Smooth muscle cell (in vitro differentiated cells): ENCODE data around the gene AKAP8. TPM values are rescaled to one million over a fixed set of nuclear protein-coding genes. Genes with fewer than 3 reads are reported as not detected.

Source experiments
- DNase-seq: peaks from one replicate; lab custom pipeline; 2025; ENCODE audit not compliant: unreplicated experiment; lab: John Stamatoyannopoulos, UW
- H2AFZ ChIP-seq: fragments of 200-600 bp; sonication (generic); 2 replicates; pipeline ENCODE4 v1.6.0; 2016; ENCODE audit warnings: antibody characterized with exemption, low read depth, mild to moderate bottlenecking
- H3F3A ChIP-seq: fragments of 200-600 bp; sonication (generic); 2 replicates; pipeline ENCODE4 v1.6.0; 2017; ENCODE audit warnings: antibody characterized with exemption, low read depth
- H3K27ac ChIP-seq: fragments of 200-600 bp; sonication (generic); 2 replicates; pipeline ENCODE4 v1.5.1; 2016; ENCODE audit warnings: low read depth, mild to moderate bottlenecking
- H3K27me3 ChIP-seq: fragments of 200-600 bp; sonication (generic); 2 replicates; pipeline ENCODE4 v1.6.1; 2016; ENCODE audit warnings: low read depth, mild to moderate bottlenecking
- H3K36me3 ChIP-seq: fragments of 200-600 bp; sonication (generic); 2 replicates; pipeline ENCODE4 v1.5.1; 2016; ENCODE audit warnings: low read depth
- H3K4me1 ChIP-seq: fragments of 200-600 bp; sonication (generic); 2 replicates; pipeline ENCODE4 v1.5.1; 2016; ENCODE audit warnings: low read depth
- H3K4me2 ChIP-seq: fragments of 200-600 bp; sonication (generic); 2 replicates; pipeline ENCODE4 v1.6.0; 2016; ENCODE audit warnings: mild to moderate bottlenecking
- H3K4me3 ChIP-seq: fragments of 200-600 bp; sonication (generic); 2 replicates; pipeline ENCODE4 v1.5.1; 2016; ENCODE audit warnings: mild to moderate bottlenecking
- H3K79me2 ChIP-seq: fragments of 200-600 bp; sonication (generic); 2 replicates; pipeline ENCODE4 v1.6.0; 2016; ENCODE audit warnings: low read depth, mild to moderate bottlenecking
- H3K9ac ChIP-seq: fragments of 200-600 bp; sonication (generic); 2 replicates; pipeline ENCODE4 v1.6.0; 2016; ENCODE audit warnings: low read depth
- H3K9me3 ChIP-seq: fragments of 200-600 bp; sonication (generic); replicated peaks from 2 replicates; pipeline ENCODE4 v1.5.1; 2016; ENCODE audit warnings: low read depth
- H4K20me1 ChIP-seq: fragments of 200-600 bp; sonication (generic); 2 replicates; pipeline ENCODE4 v1.6.0; 2016; ENCODE audit warnings: low read depth
- CTCF ChIP-seq: fragments of 200-600 bp; sonication (generic); IDR thresholded peaks from 2 replicates; pipeline ENCODE4 v1.5.1; 2017; ENCODE audit warnings: borderline replicate concordance, mild to moderate bottlenecking, antibody characterized with exemption; ENCODE audit not compliant: insufficient read depth, poor library complexity, severe bottlenecking
- WGBS: methylation state at CpG from one replicate; pipeline ENCODE4 v1.1.7; 2016; ENCODE audit warnings: low lambda C conversion rate; 5-methylcytosine and 5-hydroxymethylcytosine counted together
- polyA plus RNA-seq: library from polyadenylated mRNA; unstranded; fragments of >200 nt; fragmentation: Nextera tagmentation; extraction: Ambion mirVana; gene quantifications from 2 replicates; pipeline ENCODE4 v1.2.1, GENCODE V29; 2016
- total RNA-seq: library from RNA; depleted of rRNA; stranded (reverse); fragments of >200 nt; gene quantifications from 2 replicates; pipeline ENCODE4 v1.2.3, GENCODE V29; 2014

AKAP8 gene
- total and polyA plus RNA-seq, 2 experiments from 2014 or later = 12.0 to 19.1 TPM

GRCh38 chr19:15404780-15405211, 25.2 kb upstream of the AKAP8 start:
- Histone ChIP-seq H3K9me3 (no peaks in the 10 kb centered on the region), H3K27ac (no peak overlapping the region), H3K4me2 (no peak overlapping the region), H3K36me3 (no peaks in the 10 kb centered on the region), H3K9ac (no peak overlapping the region), H3K4me3 (no peak overlapping the region), H3K27me3 (no peaks in the 10 kb centered on the region), H3K79me2 (peaks cover 87% of the 10 kb centered on the region), H3K4me1 (no peaks in the 10 kb centered on the region), H3F3A (no peaks in the 10 kb centered on the region), H2AFZ (no peak overlapping the region), H4K20me1 (peaks cover 100% of the 10 kb centered on the region)
- 65% methylated on average over 3 of the region's 3 CpGs for WGBS
- DNase-seq = no peak
- TF ChIP-seq CTCF = no peak

- TF ChIP-seq CTCF = no peak
- peaks cover 81% of the 10 kb centered on the region for H3K79me2 ChIP-seq
- H4K20me1 ChIP-seq = peaks cover 100% of the 10 kb centered on the region
- H3K36me3 ChIP-seq = no peaks in the 10 kb centered on the region
- H3K9me3 ChIP-seq = no peaks in the 10 kb centered on the region
- no peaks in the 10 kb centered on the region for H3F3A ChIP-seq
- H2AFZ ChIP-seq = no peak overlapping the region
- H3K27ac ChIP-seq = no peak overlapping the region
- no peak for DNase-seq
- H3K4me3 ChIP-seq = no peak overlapping the region
- WGBS = 86% methylated on average over 7 of the region's 7 CpGs
- no peaks in the 10 kb centered on the region for H3K27me3 ChIP-seq
- no peak overlapping the region for H3K4me2 ChIP-seq
- no peak overlapping the region for H3K9ac ChIP-seq
- no peaks in the 10 kb centered on the region for H3K4me1 ChIP-seq
These were observed 24.7 kb upstream of the AKAP8 start for GRCh38 chr19:15404097-15404779.

- WGBS = 98% methylated on average over 10 of the region's 10 CpGs
- no peak for DNase-seq
- Histone ChIP-seq H2AFZ (no peak overlapping the region), H3K27ac (no peak overlapping the region), H4K20me1 (peaks cover 100% of the 10 kb centered on the region), H3K9ac (no peak overlapping the region), H3F3A (no peaks in the 10 kb centered on the region), H3K36me3 (no peaks in the 10 kb centered on the region), H3K79me2 (peaks cover 70% of the 10 kb centered on the region), H3K4me1 (no peaks in the 10 kb centered on the region), H3K4me2 (no peak overlapping the region), H3K9me3 (no peaks in the 10 kb centered on the region), H3K27me3 (no peaks in the 10 kb centered on the region), H3K4me3 (no peak overlapping the region)
- no peak for TF ChIP-seq CTCF
These were observed 23.6 kb upstream of the AKAP8 start for GRCh38 chr19:15403151-15403531.
